ENCODE measurements around the gene ABHD2.
"Not testable (repeated sequence)": the region's sequence is repeated elsewhere in the genome, so short reads cannot be mapped to it uniquely, and the experiment has no call there.

Gene ABHD2

DNA sequence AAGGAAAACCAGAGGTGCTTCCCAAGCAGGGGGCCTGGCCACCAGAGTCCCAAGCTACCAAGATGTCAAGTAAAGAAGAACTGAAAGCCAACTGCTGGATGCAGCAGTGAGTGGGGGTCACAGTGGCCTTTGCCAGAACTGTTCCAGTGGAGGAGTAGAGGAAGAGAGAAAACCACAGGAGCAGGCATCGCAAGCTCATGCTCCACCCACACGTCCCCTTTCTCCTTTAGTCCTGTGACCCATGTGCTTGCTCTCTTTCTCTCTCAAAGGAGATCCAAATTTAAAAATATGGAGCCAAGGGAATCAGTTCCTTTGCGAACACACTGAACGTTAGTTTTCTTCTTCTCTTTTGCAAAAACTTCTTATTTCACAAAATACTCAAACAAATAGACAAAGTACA lies 12.4 kb upstream of the ABHD2 start:
- no peak for DNase-seq

DNA sequence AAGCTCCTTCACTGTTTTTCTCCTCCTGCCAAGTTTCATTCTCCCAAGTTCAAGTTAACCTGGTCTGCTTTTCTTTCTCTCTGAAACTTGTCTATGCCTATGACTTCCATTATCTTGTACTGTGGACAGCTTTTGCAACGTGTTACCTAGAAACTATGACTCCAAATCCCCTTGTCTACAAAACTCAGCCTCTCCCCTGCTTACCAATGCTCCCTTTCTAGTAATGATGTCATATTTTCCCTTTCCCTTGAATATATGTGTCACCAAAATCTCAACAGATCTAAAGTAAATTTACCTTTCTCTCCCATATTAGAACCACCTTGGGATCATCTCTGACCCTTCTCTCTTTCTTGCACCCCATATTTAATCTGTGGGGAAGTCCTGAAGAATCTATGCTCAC lies 10.5 kb upstream of the ABHD2 start:
- no peak for DNase-seq

DNA sequence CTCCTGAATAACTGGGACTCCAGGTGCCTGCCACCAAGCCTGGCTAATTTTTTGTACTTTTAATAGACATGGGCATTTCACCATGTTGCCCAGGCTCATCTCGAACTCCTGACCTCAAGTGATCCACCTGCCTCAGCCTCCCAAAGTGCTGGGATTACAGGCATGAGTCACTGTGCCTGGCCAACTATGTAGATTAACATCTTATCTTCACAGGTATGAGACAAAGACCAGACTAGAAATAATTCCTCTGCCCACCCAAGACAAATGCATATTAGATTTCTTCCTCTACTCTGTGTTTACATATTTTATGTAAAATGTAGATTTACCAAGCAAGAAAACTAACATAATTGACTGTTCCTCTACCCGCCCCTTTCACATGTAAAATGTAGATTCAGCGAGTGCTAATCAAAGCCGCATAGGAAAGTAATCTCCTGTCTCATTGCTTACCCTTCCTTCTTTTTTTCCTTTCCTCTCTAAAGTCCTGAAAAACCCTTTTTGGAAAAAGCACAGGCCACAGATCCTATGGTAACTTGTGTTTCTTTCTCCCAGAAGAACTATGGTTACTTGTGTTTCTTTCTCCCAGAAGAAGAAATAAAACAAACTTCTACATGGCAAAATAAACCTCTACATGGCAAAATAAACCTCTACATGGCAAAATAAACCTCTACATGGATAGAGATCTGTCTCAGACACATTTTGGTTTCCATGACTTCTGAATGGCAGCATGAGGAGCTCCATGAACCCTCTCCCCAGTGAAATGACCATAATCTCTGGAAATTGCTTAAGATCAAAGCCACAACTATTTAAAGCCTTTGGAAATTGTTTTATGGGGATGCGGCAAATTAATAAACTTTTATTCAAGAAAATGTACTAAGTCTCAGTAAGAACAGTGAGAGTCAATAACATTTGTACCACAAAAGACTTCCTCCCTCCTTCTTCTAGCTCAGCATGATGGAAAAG lies 9.1 kb upstream of the ABHD2 start:
- no peak for DNase-seq

DNA sequence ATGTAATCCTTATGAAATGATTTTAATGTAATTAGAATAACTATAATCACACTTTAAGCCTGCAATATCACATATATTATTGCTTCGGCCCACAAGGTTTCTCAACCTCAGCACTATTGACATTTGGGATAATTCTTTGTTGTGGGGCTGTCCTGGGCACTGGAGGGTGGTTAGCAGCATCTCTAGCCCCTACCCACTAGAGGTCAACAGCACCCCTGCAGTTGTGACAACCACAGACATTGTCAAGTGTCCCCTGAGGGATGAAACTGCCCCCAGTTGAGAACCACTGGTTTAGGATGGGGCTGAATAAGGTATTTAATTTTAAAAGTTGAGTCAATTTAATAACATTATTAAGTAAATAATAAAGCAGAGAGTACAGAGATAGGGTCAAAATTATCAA lies 6.4 kb upstream of the ABHD2 start:
- no peak for DNase-seq

DNA sequence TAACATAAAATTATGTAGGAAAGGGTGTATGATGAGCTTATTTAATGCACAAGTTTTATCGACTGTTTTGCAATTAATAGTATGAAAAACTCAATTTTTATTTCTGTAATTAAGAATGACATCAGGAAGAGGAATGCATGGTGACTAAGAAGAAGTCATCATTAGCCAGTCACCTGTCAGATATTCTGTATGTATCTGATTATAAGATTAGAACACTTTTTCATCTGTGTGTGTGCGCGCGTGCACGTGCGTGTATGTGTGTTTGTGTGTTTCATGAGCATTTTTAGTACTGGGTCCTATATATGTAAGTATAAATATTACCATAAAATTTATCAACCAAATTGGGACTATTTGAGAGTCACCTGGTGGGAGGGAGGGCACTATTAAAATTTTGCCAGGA lies 5.0 kb upstream of the ABHD2 start:
- no peak for DNase-seq

DNA sequence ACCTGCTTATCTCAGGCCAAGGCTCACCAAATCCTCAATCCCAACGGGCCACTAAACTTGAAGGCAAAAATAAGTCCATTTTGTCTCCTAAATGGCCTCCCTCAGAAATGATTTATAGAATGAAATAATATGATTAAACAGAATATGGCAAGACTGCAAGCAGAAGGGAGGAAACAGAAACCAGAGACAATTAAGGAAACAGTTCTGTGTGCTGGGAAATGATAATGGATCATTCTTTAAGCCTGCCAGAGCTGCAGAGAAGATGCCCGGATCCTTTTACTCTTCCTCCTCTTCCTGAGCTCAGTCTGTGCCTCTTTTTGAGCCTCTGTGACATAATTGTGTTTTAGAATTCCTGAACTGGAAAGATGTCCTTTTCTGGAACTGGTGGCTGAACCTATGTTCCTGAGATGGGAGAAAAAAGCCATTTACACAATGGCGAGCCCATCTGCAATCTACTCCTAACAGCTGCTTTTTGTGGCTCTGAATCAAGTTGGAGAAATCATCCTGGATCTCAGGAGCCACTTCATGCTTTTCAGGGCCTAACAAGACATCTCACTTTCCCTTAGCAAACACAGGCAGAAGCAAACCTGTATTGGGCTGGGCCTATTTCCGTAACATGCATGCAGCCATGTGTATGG lies 2.8 kb upstream of the ABHD2 start:
- DNase-seq: no peak

DNA sequence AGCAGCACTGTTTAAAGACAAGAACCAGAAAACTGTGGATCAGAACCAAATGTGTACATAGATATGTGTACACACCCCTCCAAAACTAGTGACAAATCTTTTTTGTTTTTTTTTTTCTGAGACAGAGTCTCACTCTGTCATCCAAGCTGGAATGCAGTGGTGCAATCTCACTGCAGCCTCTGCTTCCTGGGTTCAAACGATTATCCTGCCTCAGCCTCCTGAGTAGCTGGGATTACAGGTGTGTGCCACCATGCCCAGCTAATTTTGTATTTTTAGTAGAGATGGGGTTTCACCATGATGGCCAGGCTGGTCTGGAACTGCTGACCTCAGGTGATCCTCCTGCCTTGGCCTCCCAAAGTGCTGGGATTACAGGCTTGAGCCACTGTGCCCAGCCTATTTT lies 2.3 kb upstream of the ABHD2 start:
- DNase-seq: not testable (repeated sequence)

DNA sequence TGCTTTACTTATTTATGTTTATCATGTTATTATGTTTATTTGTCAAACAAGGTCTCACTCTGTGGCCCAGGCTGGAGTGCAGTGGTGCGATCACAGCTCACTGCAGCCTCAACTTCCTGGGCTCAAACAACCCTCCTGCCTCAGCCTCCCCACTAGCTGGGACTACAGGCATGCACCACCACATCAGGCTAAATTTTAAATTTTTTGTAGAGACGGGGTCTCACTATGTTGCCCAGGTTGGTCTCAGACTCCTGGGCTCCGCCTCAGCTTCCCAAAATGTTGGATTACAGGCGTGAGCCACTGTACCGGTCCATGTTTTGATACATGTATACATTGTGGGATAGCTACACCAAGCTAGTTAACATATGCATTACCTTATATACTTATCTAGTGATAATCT lies 1.9 kb upstream of the ABHD2 start:
- not testable (repeated sequence) for DNase-seq

DNA sequence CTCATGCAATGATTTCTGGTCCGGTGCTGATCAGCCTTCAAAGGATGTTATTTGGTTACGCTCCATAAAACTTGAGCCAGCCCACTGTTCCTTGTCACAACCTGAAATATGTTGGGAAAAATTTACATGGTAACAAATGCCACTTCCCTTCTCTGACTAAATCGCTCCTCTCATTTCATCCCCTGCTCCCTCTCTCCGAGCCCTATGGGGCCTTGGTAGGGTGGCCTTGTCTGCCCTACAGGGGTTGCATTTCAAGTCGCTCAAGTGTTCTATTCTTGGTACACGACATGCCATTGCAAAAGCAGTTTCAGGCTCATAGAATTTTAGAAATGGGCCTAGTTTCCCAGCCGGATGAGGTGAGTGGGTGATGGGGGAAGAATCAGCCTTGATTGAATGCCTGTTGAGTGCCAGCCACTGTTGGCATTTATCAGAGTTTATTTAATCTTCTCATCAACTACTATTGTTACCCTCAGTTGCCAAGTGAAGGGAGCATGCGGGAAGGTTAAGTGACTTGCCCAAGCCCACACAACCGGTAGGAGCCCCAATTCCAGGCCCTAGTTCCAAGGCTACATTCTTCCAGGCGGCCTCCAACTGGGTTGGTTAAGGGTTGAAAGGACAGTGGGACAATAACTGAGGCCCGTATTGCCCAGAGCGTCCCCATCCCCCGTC lies 961 bp upstream of the ABHD2 start:
- DNase-seq: no peak

DNA sequence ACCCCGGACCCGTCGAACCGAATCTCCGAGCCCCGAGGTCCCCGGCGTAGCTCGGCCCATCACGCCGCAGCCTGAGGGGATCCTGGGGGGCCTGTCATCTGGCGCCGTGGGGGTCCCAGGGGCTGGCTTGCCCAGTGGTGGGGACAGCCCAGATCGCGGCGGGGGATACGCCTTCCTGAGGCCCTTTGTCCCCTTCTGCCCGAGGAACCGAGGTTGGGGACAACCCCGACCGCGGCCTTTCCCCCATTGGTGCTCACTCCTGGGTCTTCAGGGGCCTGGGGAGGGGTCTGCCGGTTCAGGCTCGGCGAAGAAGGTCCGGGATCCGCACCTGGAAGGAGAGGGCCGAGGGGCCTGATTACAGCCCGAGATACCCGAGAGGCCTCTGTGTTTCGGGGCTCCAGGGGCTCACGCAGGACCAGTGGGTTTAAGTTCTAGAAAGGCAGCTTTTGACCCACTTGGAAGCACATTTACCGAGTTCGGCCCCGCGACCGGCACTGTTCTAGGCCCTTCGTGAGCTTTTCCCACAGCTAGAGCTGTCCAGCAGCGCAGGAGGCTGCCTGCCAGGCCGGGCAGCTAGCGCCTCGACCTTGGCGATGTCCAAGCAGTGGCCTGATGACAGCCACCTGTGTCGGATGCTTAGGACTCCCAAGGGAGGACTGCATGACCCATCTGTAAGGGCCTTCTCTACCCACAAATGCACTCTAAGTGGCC lies 504 bp downstream of the ABHD2 start:
- no peak for DNase-seq

DNA sequence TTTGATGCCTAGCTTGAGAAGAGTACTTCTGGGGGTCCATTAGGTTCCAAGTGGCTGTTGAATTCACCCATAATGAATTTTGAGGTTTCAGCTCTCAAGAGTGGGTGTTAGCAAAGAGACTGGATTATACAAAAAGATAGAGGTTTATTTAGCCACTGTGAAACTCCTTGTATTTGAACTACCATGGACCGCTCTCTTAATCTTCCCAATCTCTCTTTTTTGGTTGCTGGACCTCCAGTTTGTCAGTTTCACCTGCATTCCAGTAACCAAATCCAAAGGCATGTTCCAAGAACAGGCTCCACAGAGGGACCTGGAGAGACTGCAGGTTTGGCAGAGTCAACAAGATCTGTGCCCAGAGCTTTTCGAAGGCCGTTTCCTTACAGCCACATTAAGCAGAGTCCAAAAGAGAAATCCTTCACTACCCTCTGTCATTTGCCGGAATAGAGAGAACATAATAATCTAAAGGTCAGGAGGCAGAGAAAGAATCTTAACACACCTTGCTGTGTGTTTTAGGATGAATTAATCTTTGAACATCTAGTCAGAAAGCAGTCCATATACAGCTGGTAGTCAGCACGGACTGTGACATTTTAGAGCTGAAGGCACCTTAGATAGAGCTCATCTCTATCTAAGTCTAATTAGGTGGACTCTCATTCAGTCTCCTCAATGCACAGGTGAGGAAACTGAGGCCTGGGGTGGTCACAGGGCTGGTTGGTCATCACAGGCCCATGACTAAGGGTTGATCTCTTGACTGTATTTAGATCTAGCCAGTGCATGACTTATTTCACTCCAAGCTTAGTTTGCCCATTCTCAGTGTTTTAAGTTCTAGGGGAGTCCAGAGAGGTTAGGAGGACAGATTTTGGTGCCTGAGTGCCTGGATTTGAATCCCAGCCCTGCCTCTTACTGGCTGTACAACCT lies 1.3 kb downstream of the ABHD2 start:
- no peak for DNase-seq

DNA sequence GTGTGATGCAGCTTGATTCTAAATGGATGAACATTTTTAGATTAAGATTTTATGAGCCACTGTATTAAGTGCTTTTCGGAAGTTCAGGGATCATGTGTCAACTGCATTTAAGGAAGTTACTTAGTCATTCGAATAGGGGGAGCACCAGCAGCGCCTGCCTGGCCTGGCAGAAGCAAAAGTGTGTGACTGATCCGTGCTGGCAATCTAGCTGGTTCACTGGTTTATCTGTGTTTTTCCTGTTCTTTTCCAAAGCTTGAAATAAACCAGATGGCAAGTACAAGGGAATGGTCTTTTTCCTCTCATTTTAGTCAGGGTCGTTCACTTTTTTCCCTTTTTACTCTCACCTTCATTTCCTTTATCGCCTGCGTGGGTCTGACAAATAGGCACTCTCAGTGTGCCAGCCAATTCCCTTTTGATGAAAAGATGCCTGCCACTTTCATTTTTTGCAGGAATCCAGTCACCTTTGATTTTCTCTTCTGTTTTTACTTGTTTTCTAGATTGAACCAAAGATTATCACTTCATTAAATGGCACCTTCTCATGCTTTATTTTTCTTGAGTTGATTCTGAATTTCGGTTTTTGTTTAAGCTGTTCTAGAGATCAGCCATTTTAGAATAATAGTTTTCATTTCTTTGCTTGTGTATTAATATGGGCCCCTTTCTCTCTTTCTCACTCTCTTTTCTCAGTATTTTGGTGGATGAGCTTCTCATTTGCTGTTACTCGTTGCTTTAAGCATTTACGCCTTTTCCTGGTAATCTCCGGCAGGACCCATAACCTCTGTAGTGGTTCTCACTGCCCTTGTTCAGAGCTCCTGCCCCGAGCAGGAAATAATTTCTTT lies 2.8 kb downstream of the ABHD2 start:
- no peak for DNase-seq

DNA sequence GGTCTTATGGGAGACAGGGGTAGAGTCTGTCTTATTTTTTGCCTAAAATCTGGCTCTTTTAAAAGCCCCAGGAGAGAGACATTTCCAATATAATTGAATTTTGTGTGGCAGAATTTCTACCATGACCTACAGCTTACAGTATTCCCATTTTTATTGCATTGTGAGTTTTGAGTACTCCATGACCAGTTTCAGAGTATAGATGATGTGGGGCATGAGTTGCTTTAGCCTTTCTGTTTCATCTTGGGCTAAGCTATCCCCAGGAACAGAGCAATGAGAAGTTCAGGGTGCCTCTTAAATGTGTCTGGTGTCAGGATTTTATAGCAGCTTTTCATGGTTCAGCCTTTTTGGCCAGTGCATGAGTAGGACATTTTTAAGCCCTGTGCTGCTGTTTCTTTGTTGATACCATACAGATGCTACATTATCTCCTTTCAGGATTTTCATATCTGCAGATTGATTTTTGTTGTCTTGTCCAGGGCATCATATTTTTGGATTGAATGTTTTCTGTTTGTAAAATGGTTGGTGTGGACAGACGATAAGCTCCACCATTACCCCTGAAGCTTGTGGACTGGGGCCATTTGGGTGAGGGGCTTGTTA lies 3.5 kb downstream of the ABHD2 start:
- DNase-seq: no peak

DNA sequence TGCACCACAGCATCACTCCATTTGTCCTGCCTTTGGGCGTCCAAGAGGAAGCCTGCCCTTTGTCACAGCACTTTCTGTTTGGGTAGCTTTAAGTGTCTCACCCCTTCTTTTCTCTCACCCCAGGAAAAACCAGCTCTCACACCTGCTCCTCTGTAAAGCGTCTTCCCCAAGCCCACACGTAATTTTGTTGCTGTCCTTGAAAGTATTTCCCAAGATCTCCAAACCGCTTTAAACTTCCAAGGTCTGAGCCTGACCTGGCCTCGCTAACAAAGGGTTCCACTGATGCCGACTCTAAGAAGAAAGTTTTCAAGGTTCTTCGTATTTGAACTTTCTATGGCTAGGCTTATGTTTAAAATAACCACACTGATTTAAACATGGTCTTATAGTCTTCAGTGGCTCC lies 5.3 kb downstream of the ABHD2 start:
- no peak for DNase-seq

DNA sequence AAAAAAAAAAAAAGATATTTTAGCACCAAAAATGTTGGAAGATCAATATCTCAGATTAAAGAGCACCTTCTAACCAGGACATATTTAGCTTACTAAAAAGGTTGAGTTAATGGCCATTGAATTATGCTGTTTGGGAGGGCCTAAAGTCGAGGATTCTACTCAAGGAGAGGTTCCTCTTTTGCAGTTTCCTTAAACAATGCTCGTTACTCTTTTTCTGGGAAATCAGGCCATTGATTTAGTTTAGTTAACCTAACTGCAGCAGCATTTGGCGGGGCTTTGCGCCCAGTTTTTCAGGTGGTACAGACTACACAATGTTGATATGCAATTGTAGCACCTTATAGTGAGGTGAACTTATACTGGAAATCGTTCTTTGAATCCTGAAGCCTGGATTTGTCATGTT lies 6.8 kb downstream of the ABHD2 start:
- DNase-seq: no peak

DNA sequence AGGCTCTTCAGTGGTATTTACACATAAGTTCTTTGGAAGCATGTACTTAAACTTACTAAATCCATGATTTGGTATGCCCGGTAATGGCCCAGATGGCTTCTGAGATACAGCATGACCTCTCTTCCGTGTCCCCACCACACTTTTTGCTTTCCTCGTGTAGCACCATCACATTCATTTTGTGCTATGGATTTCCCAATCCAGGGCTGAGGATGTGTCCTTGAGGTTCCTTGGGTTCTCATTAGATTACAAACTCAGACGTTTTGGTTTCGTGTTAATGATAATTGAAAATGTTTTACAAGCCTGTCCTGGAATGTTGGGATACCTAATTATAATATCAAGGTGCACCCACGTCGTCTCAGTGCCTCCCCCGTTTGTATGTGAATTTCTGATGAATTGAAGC lies 7.3 kb downstream of the ABHD2 start:
- DNase-seq: no peak

DNA sequence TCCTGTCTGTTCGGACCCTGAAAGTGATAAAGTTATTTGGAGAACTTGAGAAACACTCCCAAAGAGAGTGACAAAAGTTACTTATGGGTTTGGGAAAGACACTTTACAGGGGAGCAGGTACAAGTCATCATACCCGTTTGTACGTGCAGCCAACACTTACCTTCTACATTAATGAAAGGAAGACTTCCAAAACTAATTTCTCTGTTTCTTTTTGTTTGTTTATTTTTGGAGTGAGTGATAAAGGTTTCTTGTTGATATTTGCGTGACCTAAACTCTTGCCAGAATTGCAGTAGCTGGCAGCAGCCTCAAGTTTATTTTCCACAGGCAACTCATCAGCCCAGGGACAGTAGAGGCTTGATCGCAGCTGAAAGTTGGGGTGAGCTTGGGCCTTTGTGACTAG lies 8.4 kb downstream of the ABHD2 start:
- DNase-seq: no peak

DNA sequence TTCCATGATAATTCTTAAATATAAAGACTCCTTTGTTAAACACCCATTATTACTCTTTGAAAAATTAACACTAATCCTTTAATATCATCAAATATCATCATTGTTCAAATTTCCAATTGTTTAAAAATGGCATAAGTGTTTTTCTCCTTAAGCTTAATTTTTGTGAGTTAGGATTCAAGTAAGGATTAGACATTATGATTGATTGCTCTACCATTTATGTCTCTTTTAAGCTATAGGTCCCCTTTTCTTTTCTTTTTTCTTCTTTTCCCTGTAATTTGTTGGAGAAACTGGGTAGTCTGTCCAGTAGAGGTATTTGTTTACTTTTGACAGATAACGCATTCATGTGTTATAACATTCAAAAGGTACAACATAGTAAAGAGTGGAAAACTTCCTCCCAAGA lies 9.1 kb downstream of the ABHD2 start:
- no peak for DNase-seq

DNA sequence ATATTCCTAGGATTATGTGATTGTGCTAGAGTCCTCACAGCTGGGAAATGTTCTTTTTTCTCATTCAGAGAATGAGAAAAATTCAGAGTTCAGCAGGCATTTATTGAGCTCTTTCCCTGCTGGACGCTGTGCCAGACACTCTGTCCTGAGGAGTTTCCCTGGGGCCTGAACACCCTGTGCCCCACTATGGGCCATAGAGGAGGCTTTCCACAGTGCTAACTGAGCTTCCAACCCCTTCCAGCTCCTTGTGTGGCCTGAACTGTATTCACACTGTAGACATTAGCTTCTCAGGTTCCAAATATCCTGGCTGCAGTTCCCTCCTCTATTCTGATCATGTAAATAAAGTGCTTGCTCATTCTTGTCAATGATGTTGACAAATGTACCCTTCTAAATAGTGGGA lies 10.0 kb downstream of the ABHD2 start:
- DNase-seq: no peak

DNA sequence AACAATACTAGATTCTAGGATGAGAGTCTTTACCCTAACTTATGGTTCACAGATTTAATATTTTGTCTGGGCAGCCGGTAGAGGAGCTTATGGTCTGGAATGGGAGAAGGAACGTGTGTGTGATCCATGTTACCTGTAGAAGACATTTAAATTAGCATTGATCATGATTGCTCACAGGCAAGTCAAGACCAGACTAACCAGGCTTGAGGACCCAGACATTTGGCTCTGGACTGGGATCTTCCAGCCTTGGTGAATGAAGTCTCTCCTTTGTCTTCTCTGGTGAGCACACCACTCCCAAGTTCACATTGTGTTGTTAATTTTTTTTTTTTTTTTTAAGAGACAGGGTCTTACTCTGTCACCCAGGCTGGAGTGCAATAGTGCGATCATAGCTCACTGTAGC lies 11.7 kb downstream of the ABHD2 start:
- no peak for DNase-seq

All from NCI-H1436 (cell line).